ENCODE results near the gene SMIM33. TPM values are rescaled to one million over a fixed set of nuclear protein-coding genes. Genes with fewer than 3 reads are reported as not detected.

SMIM33 gene
- total and polyA plus RNA-seq, 10 of the 15 experiments (the other 5 are each of a cell fraction or from before 2014, with no cell fraction given) = 0.03 to 0.25 (median 0.07) TPM; not detected in 4

GRCh38 chr5:139461176-139461575 is 9.6 kb upstream of the SMIM33 start:
- POLR2A ChIA-PET = interaction anchor here (2.0 kb wide), 1 partner anchor 64 kb away, joined by 4 read pairs; no protein-coding TSS in a partner anchor
- CTCF ChIA-PET = interaction anchor here (0.8 to 4.4 kb wide), 6 partner anchors 13 to 109 kb away, joined by 3 to 39 read pairs (median 4); no protein-coding TSS in a partner anchor
- Histone ChIP-seq H3K27me3 (replicated peaks in 1 of 2; ENCODE audit: control insufficient read depth in 2 of 2, insufficient read depth in 2 of 2, low read length in 1 of 2) (no peaks in the 10 kb centered on the region), H3K4me3 (no peak overlapping the region), H3K9me3 (replicated peaks; ENCODE audit: control insufficient read depth, insufficient read depth, low read length) (no peaks in the 10 kb centered on the region), H4K20me1 (ENCODE audit: control insufficient read depth, insufficient read depth) (no peaks in the 10 kb centered on the region), H3K9ac (ENCODE audit: control insufficient read depth, insufficient read depth, low read length) (no peak overlapping the region), H3K36me3 (ENCODE audit: control insufficient read depth in 2 of 2, insufficient read depth in 2 of 2, low read length in 1 of 2) (no peaks in the 10 kb centered on the region), H2AFZ (ENCODE audit: control insufficient read depth, low read depth, low read length) (no peak overlapping the region), H3K79me2 (ENCODE audit: control insufficient read depth, insufficient read depth, low read length) (no peaks in the 10 kb centered on the region), H3K4me2 (ENCODE audit: control insufficient read depth, insufficient read depth) (no peak overlapping the region), H3K27ac (ENCODE audit: control insufficient read depth, insufficient read depth) (no peak overlapping the region), H3K4me1 (ENCODE audit: control insufficient read depth, insufficient read depth, low read length) (peaks cover 37% of the 10 kb centered on the region)
- 97% methylated on average over 7 of the region's 7 CpGs for WGBS (ENCODE audit: insufficient coverage, insufficient replicate concordance, low lambda C conversion rate, missing lambda C conversion rate)
- SMC1A ChIA-PET (ENCODE audit: uncharacterized antibody, unreplicated experiment) = interaction anchor here (0.7 to 4.1 kb wide), 4 partner anchors 13 to 52 kb away, joined by 3 to 32 read pairs (median 4); no protein-coding TSS in a partner anchor
- ATAC-seq = no peak
- no peak for DNase-seq (ENCODE audit: low read depth, low spot score)
- TF ChIP-seq DPF2 (IDR thresholded peaks at IDR 0.05) (no peak), TCF7 (IDR thresholded peaks at IDR 0.05; ENCODE audit: borderline replicate concordance) (no peak), BHLHE40 (IDR thresholded peaks at IDR 0.05; ENCODE audit: borderline replicate concordance in 1 of 2, low read depth in 2 of 2, low read length in 1 of 2) (no peak), CEBPZ (IDR thresholded peaks at IDR 0.05; ENCODE audit: low read depth, low read length) (no peak), CHD2 (IDR thresholded peaks at IDR 0.05; ENCODE audit: borderline replicate concordance, low read depth, low read length) (no peak)
- FAIRE-seq = no peak
- RAD21 ChIA-PET (ENCODE audit: unreplicated experiment) = interaction anchor here (0.9 to 4.0 kb wide), 3 partner anchors 13 to 21 kb away, joined by 3 to 18 read pairs (median 3); partner anchors contain the start of gene STING1
- no TSS peak for BruUV-seq (replicated peaks)
- intact Hi-C loops (cut with micrococcal nuclease; ENCODE audit: unreplicated experiment) = no loop called here
- in situ Hi-C loops (cut with MboI) = no loop called here

Data from GM12878 (cell line).